ENCODE results near the gene KRIT1. TPM values are rescaled to one million over a fixed set of nuclear protein-coding genes. Genes with fewer than 3 reads are reported as not detected.
"Not testable (repeated sequence)": the region's sequence is repeated elsewhere in the genome, so short reads cannot be mapped to it uniquely, and the experiment has no call there.

KRIT1 gene
- total RNA-seq, 5 donors from 2014 or later (not counting 1 experiment from before 2014, with no cell fraction given), result 44.8 to 65.6 (median 48.9) TPM

- ATAC-seq (replicated peaks in 1 of 4), result no peak
- POLR2A ChIA-PET, result interaction anchor here (0.5 to 0.7 kb wide), 4 partner anchors 27 to 271 kb away, joined by 3 to 4 read pairs (median 4); no protein-coding TSS in a partner anchor
These were observed 68.4 kb downstream of the KRIT1 start for GRCh38 chr7:92177362-92177761.

GRCh38 chr7:92169529-92169928, 76.2 kb downstream of the KRIT1 start:
- H3K4me1 ChIP-seq (ENCODE audit: control insufficient read depth in 1 of 2, extremely low read depth in 1 of 2, insufficient read depth in 2 of 2, low read length in 2 of 2); ATAC-seq (replicated peaks in 1 of 4); H3K27ac Mint-ChIP-seq; POLR2A ChIA-PET; H3K36me3 ChIP-seq (ENCODE audit: control insufficient read depth in 2 of 2, extremely low read depth in 1 of 2, insufficient read depth in 1 of 2, low read length in 1 of 2); H3K4me1 Mint-ChIP-seq; H3K36me3 Mint-ChIP-seq; H3K9me3 ChIP-seq; CTCF ChIA-PET; H3K9me3 Mint-ChIP-seq; H3K4me3 ChIP-seq (ENCODE audit: control insufficient read depth in 1 of 2, extremely low read depth in 1 of 2, low read length in 1 of 2); DNase-seq; H3K4me3 Mint-ChIP-seq; H3K27ac ChIP-seq (ENCODE audit: low read length); H3K27me3 ChIP-seq (replicated peaks in 1 of 2; ENCODE audit: control insufficient read depth in 2 of 2, extremely low read depth in 1 of 2, insufficient read depth in 2 of 2, low read length in 1 of 2): not testable (repeated sequence)
- WGBS (ENCODE audit: insufficient coverage), result no CpG with 5 or more reads among the region's 2 CpGs
- H3K27me3 Mint-ChIP-seq, result peaks cover 2 to 11% of the 10 kb centered on the region in 2 donors

More at GRCh38 chr7:92177362-92177761, 68.4 kb downstream of the KRIT1 start:
- Mint-ChIP-seq H3K27ac (no peak overlapping the region), H3K9me3 (peaks cover 0 to 6% (median 0%) of the 10 kb centered on the region in 3 donors), H3K4me3 (no peak overlapping the region), H3K36me3 (no peaks in the 10 kb centered on the region), H3K27me3 (peaks cover 2 to 4% of the 10 kb centered on the region in 2 donors), H3K4me1 (peaks cover 8 to 12% (median 9%) of the 10 kb centered on the region in 3 donors)
- H3K27ac ChIP-seq (ENCODE audit: low read length), result no peak overlapping the region
- CTCF ChIA-PET, result interaction anchor here in 1 of 2 donors (1.2 kb wide), 1 partner anchor 39 kb away, joined by 3 read pairs; no protein-coding TSS in a partner anchor
- H3K9me3 ChIP-seq, result no peaks in the 10 kb centered on the region
- no peak for DNase-seq
- peaks cover 2 to 10% of the 10 kb centered on the region in 2 experiments for H3K4me1 ChIP-seq (ENCODE audit: control insufficient read depth in 1 of 2, extremely low read depth in 1 of 2, insufficient read depth in 2 of 2, low read length in 2 of 2)
- peaks cover 0 to 11% of the 10 kb centered on the region in 2 experiments for H3K27me3 ChIP-seq (replicated peaks in 1 of 2; ENCODE audit: control insufficient read depth in 2 of 2, extremely low read depth in 1 of 2, insufficient read depth in 2 of 2, low read length in 1 of 2)
- no peaks in the 10 kb centered on the region for H3K36me3 ChIP-seq (ENCODE audit: control insufficient read depth in 2 of 2, extremely low read depth in 1 of 2, insufficient read depth in 1 of 2, low read length in 1 of 2)
- no peak overlapping the region for H3K4me3 ChIP-seq (ENCODE audit: control insufficient read depth in 1 of 2, extremely low read depth in 1 of 2, low read length in 1 of 2)

GRCh38 chr7:92161271-92161670, 84.4 kb downstream of the KRIT1 start:
- peaks cover 0 to 2% of the 10 kb centered on the region in 2 experiments for H3K27me3 ChIP-seq (replicated peaks in 1 of 2; ENCODE audit: control insufficient read depth in 2 of 2, extremely low read depth in 1 of 2, insufficient read depth in 2 of 2, low read length in 1 of 2)
- Mint-ChIP-seq H3K9me3 (no peaks in the 10 kb centered on the region), H3K4me3 (no peak overlapping the region), H3K4me1 (peaks cover 0 to 2% (median 0%) of the 10 kb centered on the region in 3 donors), H3K27me3 (peaks cover 11 to 17% of the 10 kb centered on the region in 2 donors), H3K27ac (no peak overlapping the region), H3K36me3 (no peaks in the 10 kb centered on the region)
- H3K27ac ChIP-seq (ENCODE audit: low read length), result no peak overlapping the region
- H3K4me3 ChIP-seq (ENCODE audit: control insufficient read depth in 1 of 2, extremely low read depth in 1 of 2, low read length in 1 of 2), result no peak overlapping the region
- H3K36me3 ChIP-seq (ENCODE audit: control insufficient read depth in 2 of 2, extremely low read depth in 1 of 2, insufficient read depth in 1 of 2, low read length in 1 of 2), result no peaks in the 10 kb centered on the region
- CTCF ChIA-PET, result no interaction called here
- ATAC-seq (replicated peaks in 1 of 4), result no peak
- no peak for DNase-seq
- POLR2A ChIA-PET, result no interaction called here
- no peaks in the 10 kb centered on the region for H3K9me3 ChIP-seq
- H3K4me1 ChIP-seq (ENCODE audit: control insufficient read depth in 1 of 2, extremely low read depth in 1 of 2, insufficient read depth in 2 of 2, low read length in 2 of 2), result no peaks in the 10 kb centered on the region
- 88% methylated on average over 1 of the region's 1 CpG for WGBS (ENCODE audit: insufficient coverage)

- Histone ChIP-seq H3K9me3 (no peaks in the 10 kb centered on the region), H3K27ac (ENCODE audit: low read length) (no peak overlapping the region), H3K4me3 (ENCODE audit: control insufficient read depth in 1 of 2, extremely low read depth in 1 of 2, low read length in 1 of 2) (no peak overlapping the region), H3K36me3 (ENCODE audit: control insufficient read depth in 2 of 2, extremely low read depth in 1 of 2, insufficient read depth in 1 of 2, low read length in 1 of 2) (no peaks in the 10 kb centered on the region), H3K4me1 (ENCODE audit: control insufficient read depth in 1 of 2, extremely low read depth in 1 of 2, insufficient read depth in 2 of 2, low read length in 2 of 2) (no peaks in the 10 kb centered on the region), H3K27me3 (replicated peaks in 1 of 2; ENCODE audit: control insufficient read depth in 2 of 2, extremely low read depth in 1 of 2, insufficient read depth in 2 of 2, low read length in 1 of 2) (peaks cover 0 to 2% of the 10 kb centered on the region in 2 experiments)
- 71% methylated on average over 2 of the region's 3 CpGs for WGBS (ENCODE audit: insufficient coverage)
- Mint-ChIP-seq H3K36me3 (no peaks in the 10 kb centered on the region), H3K4me1 (peaks cover 0 to 2% (median 0%) of the 10 kb centered on the region in 3 donors), H3K27ac (no peak overlapping the region), H3K27me3 (peaks cover 11 to 22% of the 10 kb centered on the region in 2 donors), H3K9me3 (no peaks in the 10 kb centered on the region), H3K4me3 (no peak overlapping the region)
- ChIA-PET POLR2A (no interaction called here), CTCF (interaction anchor here in 1 of 2 donors (1.0 kb wide), 1 partner anchor 16 kb away, joined by 3 read pairs; no protein-coding TSS in a partner anchor)
- ATAC-seq (replicated peaks in 1 of 4) (no peak), DNase-seq (no peak)
These were observed 86.8 kb downstream of the KRIT1 start for GRCh38 chr7:92158660-92159575.

- ChIA-PET CTCF (interaction anchor here in 1 of 2 donors (0.7 kb wide), 2 partner anchors 62 to 922 kb away, joined by 3 read pairs; no protein-coding TSS in a partner anchor), POLR2A (no interaction called here)
- no peaks in the 10 kb centered on the region for H3K9me3 Mint-ChIP-seq
- ATAC-seq (replicated peaks in 1 of 4) (no peak), DNase-seq (no peak)
- Histone ChIP-seq H3K27ac (ENCODE audit: low read length) (no peak overlapping the region), H3K4me1 (ENCODE audit: control insufficient read depth in 1 of 2, extremely low read depth in 1 of 2, insufficient read depth in 2 of 2, low read length in 2 of 2) (no peaks in the 10 kb centered on the region), H3K4me3 (ENCODE audit: control insufficient read depth in 1 of 2, extremely low read depth in 1 of 2, low read length in 1 of 2) (no peak overlapping the region), H3K9me3 (no peaks in the 10 kb centered on the region), H3K27me3 (replicated peaks in 1 of 2; ENCODE audit: control insufficient read depth in 2 of 2, extremely low read depth in 1 of 2, insufficient read depth in 2 of 2, low read length in 1 of 2) (peaks cover 0 to 5% of the 10 kb centered on the region in 2 experiments), H3K36me3 (ENCODE audit: control insufficient read depth in 2 of 2, extremely low read depth in 1 of 2, insufficient read depth in 1 of 2, low read length in 1 of 2) (no peaks in the 10 kb centered on the region)
- H3K27me3 Mint-ChIP-seq, result peaks cover 7 to 20% of the 10 kb centered on the region in 2 donors
- H3K27ac Mint-ChIP-seq, result no peak overlapping the region
- peaks cover 0 to 2% (median 0%) of the 10 kb centered on the region in 3 donors for H3K4me1 Mint-ChIP-seq
- no peaks in the 10 kb centered on the region for H3K36me3 Mint-ChIP-seq
- H3K4me3 Mint-ChIP-seq, result no peak overlapping the region
These were observed 88.7 kb downstream of the KRIT1 start for GRCh38 chr7:92156990-92157389.

- POLR2A ChIA-PET, result no interaction called here
- H3K4me1 Mint-ChIP-seq, result peaks cover 0 to 2% (median 0%) of the 10 kb centered on the region in 3 donors
These were observed 90.5 kb downstream of the KRIT1 start for GRCh38 chr7:92155108-92155739.

More at GRCh38 chr7:92155108-92155739, 90.5 kb downstream of the KRIT1 start:
- DNase-seq, result no peak
- CTCF ChIA-PET, result no interaction called here
- H3K36me3 Mint-ChIP-seq, result no peaks in the 10 kb centered on the region
- H3K27ac ChIP-seq (ENCODE audit: low read length), result no peak overlapping the region
- no peaks in the 10 kb centered on the region for H3K9me3 ChIP-seq
- peaks cover 0 to 5% of the 10 kb centered on the region in 2 experiments for H3K27me3 ChIP-seq (replicated peaks in 1 of 2; ENCODE audit: control insufficient read depth in 2 of 2, extremely low read depth in 1 of 2, insufficient read depth in 2 of 2, low read length in 1 of 2)
- no peak for ATAC-seq (replicated peaks in 1 of 4)
- H3K9me3 Mint-ChIP-seq, result no peaks in the 10 kb centered on the region
- no peaks in the 10 kb centered on the region for H3K36me3 ChIP-seq (ENCODE audit: control insufficient read depth in 2 of 2, extremely low read depth in 1 of 2, insufficient read depth in 1 of 2, low read length in 1 of 2)
- H3K27ac Mint-ChIP-seq, result no peak overlapping the region
- H3K4me3 ChIP-seq (ENCODE audit: control insufficient read depth in 1 of 2, extremely low read depth in 1 of 2, low read length in 1 of 2), result no peak overlapping the region
- H3K4me3 Mint-ChIP-seq, result no peak overlapping the region
- 83% methylated on average over 1 of the region's 1 CpG for WGBS (ENCODE audit: insufficient coverage)
- peaks cover 0 to 11% of the 10 kb centered on the region in 2 donors for H3K27me3 Mint-ChIP-seq
- no peaks in the 10 kb centered on the region for H3K4me1 ChIP-seq (ENCODE audit: control insufficient read depth in 1 of 2, extremely low read depth in 1 of 2, insufficient read depth in 2 of 2, low read length in 2 of 2)
